ENCODE results near the gene UBE2J1.
"Not testable (repeated sequence)": the region's sequence is repeated elsewhere in the genome, so short reads cannot be mapped to it uniquely, and the experiment has no call there.

Gene UBE2J1

DNA sequence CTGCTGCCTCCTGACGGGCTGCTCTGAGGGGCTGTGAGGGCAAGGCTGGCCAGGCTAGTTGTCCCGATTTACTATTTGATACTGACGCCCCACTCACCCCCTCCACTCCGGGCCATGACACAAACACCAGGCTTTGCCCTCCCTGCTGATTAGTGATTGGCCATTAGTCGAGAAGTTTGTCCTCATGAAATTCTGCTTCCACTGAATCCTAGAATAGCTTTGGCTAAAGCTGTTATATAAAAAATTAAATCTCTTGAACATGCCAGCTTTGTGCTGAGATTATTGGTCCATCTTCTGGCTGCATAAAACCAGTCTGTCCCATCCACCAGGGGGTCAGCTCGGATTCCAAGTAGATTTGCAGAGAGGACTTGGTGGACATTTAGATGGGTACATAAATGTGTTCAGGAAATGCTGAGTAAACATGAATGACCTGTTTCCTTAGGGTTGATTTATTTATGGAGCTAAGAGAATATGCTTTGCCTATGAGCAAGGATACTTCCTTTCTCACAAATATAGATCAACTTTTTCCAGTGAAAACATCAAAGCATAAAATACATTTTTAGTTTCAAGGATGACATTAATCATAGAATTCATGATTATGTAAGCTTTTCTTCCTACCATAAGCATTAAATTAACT, 37.2 kb downstream of the UBE2J1 start, which contains the start of gene GABRR2:
GABRR2 (minus strand) TSS at position 51 of the 637 bp plus-strand sequence. CDS start 134 bp downstream, outside the sequence.
- Histone ChIP-seq H3K27ac (ENCODE audit: low read length) (no peak within 1 kb of the TSS), H3K27me3 (ENCODE audit: low read depth, low read length) (no peaks in the 10 kb centered on the region)

DNA sequence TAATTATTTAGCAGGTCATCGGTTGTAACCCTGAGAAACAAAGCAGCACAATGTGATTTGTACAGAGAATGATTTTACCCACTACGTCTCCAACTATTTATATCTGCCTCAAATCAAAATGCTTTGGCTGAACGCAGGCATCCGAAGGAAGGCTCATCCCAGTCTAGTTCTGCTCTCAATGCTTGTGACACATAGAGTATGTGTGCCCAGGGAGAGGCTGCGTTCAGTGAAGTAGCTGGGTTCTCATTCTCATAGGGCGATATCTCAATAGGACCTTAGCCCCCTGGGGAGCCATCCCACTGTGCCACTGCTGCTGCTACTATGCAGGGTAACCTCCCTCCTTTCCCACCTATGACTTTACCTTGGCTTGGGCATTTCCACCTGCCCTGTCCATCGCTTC, 37.8 kb downstream of the UBE2J1 start:
- H3K9me3 ChIP-seq (ENCODE audit: control insufficient read depth in 1 of 2, low read length in 2 of 2), result no peaks in the 10 kb centered on the region
- peaks cover 3 to 7% of the 10 kb centered on the region in 2 donors for H3K36me3 ChIP-seq (ENCODE audit: control insufficient read depth in 1 of 2, insufficient read depth in 2 of 2, low read length in 2 of 2)
- no peak overlapping the region for H3K27ac ChIP-seq (ENCODE audit: low read length)
- no peak overlapping the region for H3K4me3 ChIP-seq (ENCODE audit: low read depth in 1 of 2, low read length in 2 of 2)
- no peaks in the 10 kb centered on the region for H3K27me3 ChIP-seq (ENCODE audit: low read depth, low read length)
- peaks cover 0 to 22% of the 10 kb centered on the region in 2 donors for H3K4me1 ChIP-seq (ENCODE audit: control insufficient read depth in 1 of 2, insufficient read depth in 2 of 2, low read length in 2 of 2)

More for the DNA sequence above, 37.2 kb downstream of the UBE2J1 start, which contains the start of gene GABRR2:
- peaks cover 3 to 7% of the 10 kb centered on the region in 2 donors for H3K36me3 ChIP-seq (ENCODE audit: control insufficient read depth in 1 of 2, insufficient read depth in 2 of 2, low read length in 2 of 2)
- H3K9me3 ChIP-seq (ENCODE audit: control insufficient read depth in 1 of 2, low read length in 2 of 2), result no peaks in the 10 kb centered on the region
- H3K4me1 ChIP-seq (ENCODE audit: control insufficient read depth in 1 of 2, insufficient read depth in 2 of 2, low read length in 2 of 2), result peaks cover 0 to 22% of the 10 kb centered on the region in 2 donors
- H3K4me3 ChIP-seq (ENCODE audit: low read depth in 1 of 2, low read length in 2 of 2), result no peak within 1 kb of the TSS

DNA sequence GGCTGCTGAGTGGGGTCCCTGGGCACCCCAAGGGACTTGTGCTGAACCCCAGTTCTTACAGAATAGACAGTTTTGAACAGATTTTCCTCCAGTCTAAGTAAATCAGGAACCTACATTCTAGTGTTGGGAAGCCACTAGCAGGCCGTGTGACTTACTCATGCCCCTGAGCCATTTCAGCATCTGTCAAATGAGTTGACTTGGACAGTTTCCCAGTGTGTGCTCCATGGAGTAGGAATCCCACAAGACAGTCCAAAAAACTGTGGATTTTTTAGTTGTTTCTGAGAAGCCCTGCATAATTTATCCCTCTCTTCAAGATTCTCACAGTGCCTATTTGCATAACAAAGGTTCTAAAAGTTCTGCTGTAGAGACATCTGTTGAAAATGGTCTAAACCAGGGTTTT, 39.5 kb downstream of the UBE2J1 start:
- Histone ChIP-seq H3K27ac (ENCODE audit: low read length) (peak overlapping the region; percentile 37), H3K9me3 (ENCODE audit: control insufficient read depth in 1 of 2, low read length in 2 of 2) (no peaks in the 10 kb centered on the region), H3K27me3 (ENCODE audit: low read depth, low read length) (no peaks in the 10 kb centered on the region), H3K4me3 (ENCODE audit: low read depth in 1 of 2, low read length in 2 of 2) (no peak overlapping the region), H3K36me3 (ENCODE audit: control insufficient read depth in 1 of 2, insufficient read depth in 2 of 2, low read length in 2 of 2) (peaks cover 3 to 7% of the 10 kb centered on the region in 2 donors), H3K4me1 (ENCODE audit: control insufficient read depth in 1 of 2, insufficient read depth in 2 of 2, low read length in 2 of 2) (peaks cover 0 to 22% of the 10 kb centered on the region in 2 donors)

DNA sequence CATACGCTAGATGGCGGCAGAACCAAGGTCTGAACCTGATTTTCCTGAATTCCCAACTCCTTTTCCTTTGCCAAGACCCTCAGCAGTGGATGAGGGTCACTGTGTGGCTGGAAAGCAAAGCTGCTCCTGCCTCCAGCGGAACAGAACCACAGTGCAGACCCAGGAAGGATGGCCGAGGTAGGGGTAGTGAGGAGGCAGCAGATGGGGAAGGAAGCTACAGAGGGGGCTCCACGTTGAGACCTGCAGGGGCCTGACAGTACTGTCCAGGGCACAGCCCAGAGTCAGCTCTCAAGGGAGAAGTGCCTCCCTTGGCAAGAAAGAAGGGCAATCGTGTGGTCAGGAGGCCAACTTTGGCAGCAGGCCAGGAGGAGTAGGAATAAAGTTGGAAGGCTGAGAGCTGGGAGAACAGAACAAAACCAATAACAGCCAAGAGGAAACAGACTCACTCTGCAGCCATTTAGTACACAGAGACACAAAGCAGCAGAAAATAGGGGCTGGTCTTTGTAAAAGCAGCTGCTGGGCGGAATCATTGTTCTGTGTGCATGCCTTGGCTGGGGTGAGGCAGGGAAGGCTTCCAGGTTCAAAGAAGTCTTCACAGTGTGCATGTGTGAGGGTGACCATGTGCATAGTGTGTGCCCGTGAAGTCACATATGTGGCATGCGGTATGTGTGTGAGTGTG, 40.5 kb downstream of the UBE2J1 start:
- H3K27ac ChIP-seq (ENCODE audit: low read length), result peak overlapping the region; percentile 37
- no peaks in the 10 kb centered on the region for H3K27me3 ChIP-seq (ENCODE audit: low read depth, low read length)
- no peaks in the 10 kb centered on the region for H3K9me3 ChIP-seq (ENCODE audit: control insufficient read depth in 1 of 2, low read length in 2 of 2)
- H3K4me1 ChIP-seq (ENCODE audit: control insufficient read depth in 1 of 2, insufficient read depth in 2 of 2, low read length in 2 of 2), result peaks cover 0 to 22% of the 10 kb centered on the region in 2 donors
- peak overlapping the region in 1 of 2 donors; percentile 6 for H3K4me3 ChIP-seq (ENCODE audit: low read depth in 1 of 2, low read length in 2 of 2)
- peaks cover 3 to 7% of the 10 kb centered on the region in 2 donors for H3K36me3 ChIP-seq (ENCODE audit: control insufficient read depth in 1 of 2, insufficient read depth in 2 of 2, low read length in 2 of 2)

DNA sequence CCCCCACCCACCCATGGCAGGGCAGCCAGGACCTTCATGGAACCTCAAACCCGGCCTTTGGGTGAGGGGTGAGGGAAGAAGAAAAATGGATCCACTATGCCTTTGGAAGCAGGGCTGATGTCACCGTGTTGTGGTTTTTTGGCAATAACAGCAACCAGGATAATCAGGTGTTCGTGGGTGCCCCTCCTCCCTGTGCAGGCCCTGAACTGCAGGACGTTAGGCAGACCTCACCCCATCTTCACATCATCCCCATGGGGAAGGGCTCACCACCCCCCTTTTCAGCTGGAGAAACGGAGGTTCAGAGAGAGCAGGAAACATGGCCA, 41.0 kb downstream of the UBE2J1 start:
- H3K4me3 ChIP-seq (ENCODE audit: low read depth in 1 of 2, low read length in 2 of 2), result no peak overlapping the region
- peaks cover 0 to 22% of the 10 kb centered on the region in 2 donors for H3K4me1 ChIP-seq (ENCODE audit: control insufficient read depth in 1 of 2, insufficient read depth in 2 of 2, low read length in 2 of 2)
- H3K9me3 ChIP-seq (ENCODE audit: control insufficient read depth in 1 of 2, low read length in 2 of 2), result no peaks in the 10 kb centered on the region
- H3K27me3 ChIP-seq (ENCODE audit: low read depth, low read length), result no peaks in the 10 kb centered on the region
- peaks cover 0 to 7% of the 10 kb centered on the region in 2 donors for H3K36me3 ChIP-seq (ENCODE audit: control insufficient read depth in 1 of 2, insufficient read depth in 2 of 2, low read length in 2 of 2)
- H3K27ac ChIP-seq (ENCODE audit: low read length), result no peak overlapping the region

DNA sequence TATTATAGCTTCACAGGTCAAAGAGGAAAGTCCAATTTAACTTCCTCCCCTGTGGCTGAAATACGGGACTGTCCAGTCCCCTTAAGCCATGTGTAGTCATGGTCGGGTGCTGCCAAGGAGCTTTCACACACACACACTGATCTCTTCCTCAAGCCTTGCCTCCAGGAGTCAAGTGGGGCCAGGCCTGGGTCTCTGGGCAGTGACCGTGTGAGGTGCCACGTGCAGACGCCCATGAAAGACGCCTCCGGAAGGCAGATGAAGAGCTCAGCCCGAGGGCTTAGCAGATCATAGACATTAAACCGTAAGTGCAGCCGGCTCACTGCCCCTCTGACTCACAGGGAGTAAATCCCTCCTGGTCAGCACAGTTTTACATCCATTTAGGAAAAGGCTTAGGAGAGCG, 41.6 kb downstream of the UBE2J1 start:
- Histone ChIP-seq H3K27me3 (ENCODE audit: low read depth, low read length) (no peaks in the 10 kb centered on the region), H3K4me3 (ENCODE audit: low read depth in 1 of 2, low read length in 2 of 2) (no peak overlapping the region), H3K27ac (ENCODE audit: low read length) (no peak overlapping the region), H3K4me1 (ENCODE audit: control insufficient read depth in 1 of 2, insufficient read depth in 2 of 2, low read length in 2 of 2) (peaks cover 0 to 22% of the 10 kb centered on the region in 2 donors), H3K9me3 (ENCODE audit: control insufficient read depth in 1 of 2, low read length in 2 of 2) (no peaks in the 10 kb centered on the region), H3K36me3 (ENCODE audit: control insufficient read depth in 1 of 2, insufficient read depth in 2 of 2, low read length in 2 of 2) (peaks cover 0 to 7% of the 10 kb centered on the region in 2 donors)

DNA sequence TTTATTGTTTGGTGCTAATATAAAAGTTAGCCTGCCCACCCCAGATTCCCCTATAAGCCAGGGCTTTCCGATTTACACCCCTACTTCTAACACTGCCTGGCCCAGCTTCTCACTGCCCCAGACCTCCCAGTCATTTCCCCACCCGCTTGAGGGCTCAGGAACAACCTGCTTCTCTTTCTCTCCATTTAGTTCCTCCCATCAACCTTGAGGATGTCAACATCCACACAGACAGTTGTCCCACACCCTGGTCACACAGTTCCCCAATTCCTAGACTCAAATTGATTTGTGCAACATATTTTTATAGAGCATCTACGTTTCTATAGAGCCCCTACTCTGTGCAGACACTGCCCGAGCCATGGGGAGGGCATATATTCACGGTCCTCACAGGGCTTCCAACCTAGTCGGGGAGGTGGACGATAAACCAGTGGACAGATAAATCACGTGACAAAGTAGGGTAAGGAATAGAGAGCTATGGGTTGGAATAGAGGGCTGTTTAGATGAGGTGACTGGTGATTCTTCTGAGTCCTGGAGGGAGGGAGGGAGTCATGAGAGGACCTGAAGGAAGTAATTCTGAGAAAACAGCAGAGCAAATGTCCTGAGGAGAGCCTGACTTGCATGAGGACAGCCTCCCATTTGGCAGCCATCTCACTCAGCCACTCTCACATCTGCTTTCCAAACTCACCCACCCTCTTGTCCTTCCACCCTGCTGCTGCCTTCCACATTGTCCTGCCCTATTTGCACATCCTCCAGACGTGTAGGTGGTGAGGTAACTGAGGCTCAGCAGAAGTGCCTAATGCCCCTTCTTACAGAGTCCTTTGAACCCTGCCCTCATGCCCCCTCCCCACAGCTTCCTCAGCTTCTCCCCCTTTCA, 43.8 kb downstream of the UBE2J1 start:
- Histone ChIP-seq H3K27ac (ENCODE audit: low read length) (no peak overlapping the region), H3K4me3 (ENCODE audit: low read depth in 1 of 2, low read length in 2 of 2) (no peak overlapping the region), H3K9me3 (ENCODE audit: control insufficient read depth in 1 of 2, low read length in 2 of 2) (no peaks in the 10 kb centered on the region), H3K36me3 (ENCODE audit: control insufficient read depth in 1 of 2, insufficient read depth in 2 of 2, low read length in 2 of 2) (no peaks in the 10 kb centered on the region), H3K27me3 (ENCODE audit: low read depth, low read length) (no peaks in the 10 kb centered on the region), H3K4me1 (ENCODE audit: control insufficient read depth in 1 of 2, insufficient read depth in 2 of 2, low read length in 2 of 2) (peaks cover 0 to 22% of the 10 kb centered on the region in 2 donors)

DNA sequence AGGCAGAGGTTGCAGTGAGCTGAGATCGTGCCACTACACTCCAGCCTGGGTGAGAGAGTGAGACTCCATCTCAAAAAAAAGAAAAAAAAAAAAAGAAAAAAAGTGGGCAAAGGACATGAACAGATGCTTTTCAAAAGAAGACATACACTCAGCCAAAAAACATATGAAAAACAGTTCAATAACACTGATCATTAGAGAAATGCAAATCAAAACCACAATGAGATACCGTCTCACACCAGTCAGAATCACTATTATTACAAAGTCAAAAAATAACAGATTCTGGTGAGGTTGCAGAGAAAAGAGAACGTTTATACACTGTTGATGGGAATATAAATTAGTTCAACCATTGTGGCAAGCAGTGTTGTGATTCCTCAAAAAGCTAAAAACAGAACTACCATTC, 48.0 kb downstream of the UBE2J1 start:
- H3K27ac ChIP-seq (ENCODE audit: low read length); H3K9me3 ChIP-seq (ENCODE audit: control insufficient read depth in 1 of 2, low read length in 2 of 2); H3K4me3 ChIP-seq (ENCODE audit: low read depth in 1 of 2, low read length in 2 of 2); H3K27me3 ChIP-seq (ENCODE audit: low read depth, low read length); H3K36me3 ChIP-seq (ENCODE audit: control insufficient read depth in 1 of 2, insufficient read depth in 2 of 2, low read length in 2 of 2); H3K4me1 ChIP-seq (ENCODE audit: control insufficient read depth in 1 of 2, insufficient read depth in 2 of 2, low read length in 2 of 2): not testable (repeated sequence)

DNA sequence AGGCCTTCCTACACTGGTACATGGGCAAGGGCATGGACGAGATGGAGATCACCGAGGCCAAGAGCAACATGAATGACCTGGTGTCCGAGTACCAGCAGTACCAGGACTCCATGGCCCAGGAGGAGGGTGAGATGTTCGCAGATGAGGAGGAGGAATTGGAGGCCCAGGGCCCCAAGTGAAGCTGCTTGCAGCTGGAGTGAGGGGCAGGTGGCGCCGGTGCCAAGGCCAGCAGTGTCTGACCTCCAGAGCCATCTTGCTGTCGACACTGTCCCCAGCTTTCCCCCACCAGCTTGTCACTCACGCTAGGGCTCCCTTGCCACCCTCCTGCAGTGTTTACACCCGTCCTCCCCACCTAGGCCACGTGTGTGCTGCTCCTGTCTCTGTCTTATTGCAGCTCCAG, 49.6 kb downstream of the UBE2J1 start:
- Histone ChIP-seq H3K9me3 (ENCODE audit: control insufficient read depth in 1 of 2, low read length in 2 of 2) (no peaks in the 10 kb centered on the region), H3K27ac (ENCODE audit: low read length) (no peak overlapping the region), H3K36me3 (ENCODE audit: control insufficient read depth in 1 of 2, insufficient read depth in 2 of 2, low read length in 2 of 2) (no peaks in the 10 kb centered on the region), H3K27me3 (ENCODE audit: low read depth, low read length) (no peaks in the 10 kb centered on the region), H3K4me3 (ENCODE audit: low read depth in 1 of 2, low read length in 2 of 2) (no peak overlapping the region), H3K4me1 (ENCODE audit: control insufficient read depth in 1 of 2, insufficient read depth in 2 of 2, low read length in 2 of 2) (peaks cover 0 to 9% of the 10 kb centered on the region in 2 donors)

DNA sequence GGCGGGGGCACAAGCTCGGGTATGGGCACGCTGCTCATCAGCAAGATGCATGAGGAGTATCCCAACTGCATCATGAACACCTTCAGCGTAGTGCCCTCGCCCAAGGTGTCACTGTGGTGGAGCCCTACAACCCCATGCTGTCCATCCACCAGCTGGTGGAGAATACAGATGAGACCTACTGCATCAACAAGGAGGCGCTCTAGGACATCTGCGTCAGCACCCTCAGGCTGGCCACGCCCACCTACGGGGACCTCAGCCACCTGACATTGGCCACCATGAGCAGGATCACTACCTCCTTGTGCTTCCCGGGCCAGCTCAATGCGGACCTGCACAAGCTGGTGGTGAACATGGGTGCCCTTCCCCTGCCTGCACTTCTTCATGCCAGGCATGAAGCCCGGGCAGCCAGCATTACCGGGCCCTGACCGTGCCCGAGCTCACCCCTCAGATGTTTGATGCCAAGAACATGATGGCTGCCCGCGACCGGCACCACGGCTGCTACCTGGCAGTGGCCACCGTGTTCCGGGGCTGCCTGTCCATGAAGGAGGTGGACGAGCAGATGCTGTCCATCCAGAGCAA, 50.2 kb downstream of the UBE2J1 start:
- H3K4me3 ChIP-seq (ENCODE audit: low read depth in 1 of 2, low read length in 2 of 2), result no peak overlapping the region
- H3K27ac ChIP-seq (ENCODE audit: low read length), result no peak overlapping the region
- peaks cover 0 to 9% of the 10 kb centered on the region in 2 donors for H3K4me1 ChIP-seq (ENCODE audit: control insufficient read depth in 1 of 2, insufficient read depth in 2 of 2, low read length in 2 of 2)
- H3K36me3 ChIP-seq (ENCODE audit: control insufficient read depth in 1 of 2, insufficient read depth in 2 of 2, low read length in 2 of 2), result no peaks in the 10 kb centered on the region
- H3K9me3 ChIP-seq (ENCODE audit: control insufficient read depth in 1 of 2, low read length in 2 of 2), result no peaks in the 10 kb centered on the region
- no peaks in the 10 kb centered on the region for H3K27me3 ChIP-seq (ENCODE audit: low read depth, low read length)
